Measurements from ENCODE around the gene ATP9B. TPM values are rescaled to one million over a fixed set of nuclear protein-coding genes. Genes with fewer than 3 reads are reported as not detected.

The ATP9B gene
- total and polyA plus RNA-seq, 10 of the 15 experiments (the other 5 are each of a cell fraction or from before 2014, with no cell fraction given): 0.74 to 20.7 (median 12.9) TPM

- peaks cover 15% of the 10 kb centered on the region for H3K4me1 ChIP-seq (ENCODE audit: control insufficient read depth, insufficient read depth, low read length)
- H3K9me3 ChIP-seq (replicated peaks; ENCODE audit: control insufficient read depth, insufficient read depth, low read length): no peaks in the 10 kb centered on the region
- H3K4me3 ChIP-seq: no peak overlapping the region
- in situ Hi-C loops (cut with MboI): loop anchor here (10.0 kb wide), 1 partner anchor 557 kb away; the partner anchor contains the start of gene SLC66A2
- ChIA-PET RAD21 (ENCODE audit: unreplicated experiment) (interaction anchor here (1.0 to 4.4 kb wide), 11 partner anchors 7 to 245 kb away, joined by 3 to 38 read pairs (median 5); no protein-coding TSS in a partner anchor), CTCF (interaction anchor here (0.6 to 3.7 kb wide), 7 partner anchors 14 to 165 kb away, joined by 3 to 31 read pairs (median 7); no protein-coding TSS in a partner anchor), POLR2A (interaction anchor here (0.6 to 2.7 kb wide), 5 partner anchors 66 to 126 kb away, joined by 3 to 16 read pairs (median 3); no protein-coding TSS in a partner anchor), SMC1A (ENCODE audit: uncharacterized antibody, unreplicated experiment) (interaction anchor here (0.7 to 4.3 kb wide), 9 partner anchors 8 to 589 kb away, joined by 3 to 22 read pairs (median 5); no protein-coding TSS in a partner anchor)
- intact Hi-C loops (cut with micrococcal nuclease; ENCODE audit: unreplicated experiment): loop anchor here (5.0 kb wide), 2 partner anchors 69 to 129 kb away; no protein-coding TSS in a partner anchor
- no peaks in the 10 kb centered on the region; the same call in none of the 2 replicates for H3K79me2 ChIP-seq (ENCODE audit: control insufficient read depth, insufficient read depth, low read length)
- ATAC-seq (no peak), FAIRE-seq (no peak), DNase-seq (ENCODE audit: low read depth, low spot score) (no peak)
- no peak overlapping the region for H3K4me2 ChIP-seq (ENCODE audit: control insufficient read depth, insufficient read depth)
- no peaks in the 10 kb centered on the region for H4K20me1 ChIP-seq (ENCODE audit: control insufficient read depth, insufficient read depth)
- H3K9ac ChIP-seq (ENCODE audit: control insufficient read depth, insufficient read depth, low read length): no peak overlapping the region
- WGBS (ENCODE audit: insufficient coverage, insufficient replicate concordance, low lambda C conversion rate, missing lambda C conversion rate): 94% methylated on average over 38 of the region's 38 CpGs
- H2AFZ ChIP-seq (ENCODE audit: control insufficient read depth, low read depth, low read length): no peak overlapping the region
- BruUV-seq (replicated peaks): no TSS peak
- peaks cover 2 to 12% of the 10 kb centered on the region in 2 experiments; a peak in 3 of 4 replicates for H3K27me3 ChIP-seq (replicated peaks in 1 of 2; ENCODE audit: control insufficient read depth in 2 of 2, insufficient read depth in 2 of 2, low read length in 1 of 2)
- H3K36me3 ChIP-seq (ENCODE audit: control insufficient read depth in 2 of 2, insufficient read depth in 2 of 2, low read length in 1 of 2): no peaks in the 10 kb centered on the region
- TF ChIP-seq MEF2A (IDR thresholded peaks at IDR 0.05; ENCODE audit: insufficient read depth, low read depth, low read length) (no peak), ASH2L (IDR thresholded peaks at IDR 0.05; ENCODE audit: borderline replicate concordance, low read depth) (no peak), SPI1 (IDR thresholded peaks at IDR 0.05; ENCODE audit: borderline replicate concordance, insufficient read depth, low read depth, low read length) (no peak), NFIC (IDR thresholded peaks at IDR 0.05; ENCODE audit: low read depth, low read length) (no peak), BCL3 (IDR thresholded peaks at IDR 0.05; ENCODE audit: borderline replicate concordance, insufficient read depth, low read depth, low read length, poor library complexity, severe bottlenecking) (no peak)
- no peak overlapping the region for H3K27ac ChIP-seq (ENCODE audit: control insufficient read depth, insufficient read depth)
Measured at GRCh38 chr18:79397830-79398761, 328.9 kb downstream of the ATP9B start.
